Measurements from ENCODE around the gene LENEP.

Gene LENEP

GRCh38 chr1:155034318-155035208 is 41.2 kb downstream of the LENEP start:
- TF ChIP-seq CTCF (conservative IDR thresholded peaks at IDR 0.05; ENCODE audit: low read depth, low read length): no peak
- H3K4me3 ChIP-seq (ENCODE audit: low read length): no peak overlapping the region
- DNase-seq (ENCODE audit: low read depth): no peak

- TF ChIP-seq CTCF (conservative IDR thresholded peaks at IDR 0.05; ENCODE audit: low read depth, low read length): no peak
- DNase-seq (ENCODE audit: low read depth): no peak
- no peak overlapping the region for H3K4me3 ChIP-seq (ENCODE audit: low read length)
These were observed 42.5 kb downstream of the LENEP start for GRCh38 chr1:155035936-155036335.

- no peak for TF ChIP-seq CTCF (conservative IDR thresholded peaks at IDR 0.05; ENCODE audit: low read depth, low read length)
- no peak for DNase-seq (ENCODE audit: low read depth)
- no peak overlapping the region for H3K4me3 ChIP-seq (ENCODE audit: low read length)
These were observed 43.7 kb downstream of the LENEP start for GRCh38 chr1:155037043-155037442.

GRCh38 chr1:155037851-155038441 is 44.6 kb downstream of the LENEP start:
- no peak for TF ChIP-seq CTCF (conservative IDR thresholded peaks at IDR 0.05; ENCODE audit: low read depth, low read length)
- no peak overlapping the region for H3K4me3 ChIP-seq (ENCODE audit: low read length)
- no peak for DNase-seq (ENCODE audit: low read depth)

- H3K4me3 ChIP-seq (ENCODE audit: low read length): no peak overlapping the region
- no peak for TF ChIP-seq CTCF (conservative IDR thresholded peaks at IDR 0.05; ENCODE audit: low read depth, low read length)
- DNase-seq (ENCODE audit: low read depth): no peak
These were observed 45.4 kb downstream of the LENEP start for GRCh38 chr1:155038602-155039307.

GRCh38 chr1:155039308-155039669 is 45.9 kb downstream of the LENEP start:
- no peak for TF ChIP-seq CTCF (conservative IDR thresholded peaks at IDR 0.05; ENCODE audit: low read depth, low read length)
- H3K4me3 ChIP-seq (ENCODE audit: low read length): no peak overlapping the region
- no peak for DNase-seq (ENCODE audit: low read depth)

All from retinal pigment epithelial cell (primary cell).